Kidney (tissue), 11 donors: ENCODE data around the gene UBE2L3. TPM values are rescaled to one million over a fixed set of nuclear protein-coding genes. Genes with fewer than 3 reads are reported as not detected.
"Not testable (repeated sequence)": the region's sequence is repeated elsewhere in the genome, so short reads cannot be mapped to it uniquely, and the experiment has no call there.

ENCODE experiments used
- DNase-seq, 5 donors: peaks; one replicate each; pipeline ENCODE4 v3.0.0-alpha.2; 2013 to 2020
- FAIRE-seq: peaks from 2 replicates; lab custom pipeline; 2012; peaks lifted over from hg19 to GRCh38; lab: Jason Lieb, UNC
- H3K27ac ChIP-seq, 2 donors: one replicate each; pipeline ENCODE4 v1.7.0; 2013; ENCODE audit warnings: low read depth in 2 of 2, low read length in 2 of 2, inconsistent platforms in 1 of 2
- H3K27me3 ChIP-seq: one replicate; pipeline ENCODE4 v1.7.1; 2013; ENCODE audit warnings: low read length, inconsistent platforms; ENCODE audit not compliant: control insufficient read depth, insufficient read depth
- H3K36me3 ChIP-seq, 3 donors: one replicate each; pipeline versions ENCODE4 v1.7.0 to v1.7.1; 2013; ENCODE audit warnings: low read length in 3 of 3, control low read depth in 1 of 3, inconsistent platforms in 1 of 3; ENCODE audit not compliant: insufficient read depth in 3 of 3, control insufficient read depth in 2 of 3
- H3K4me1 ChIP-seq, 3 donors: one replicate each; pipeline versions ENCODE4 v1.7.0 to v1.7.1; 2013; ENCODE audit warnings: low read length in 3 of 3, inconsistent platforms in 1 of 3, low read depth in 1 of 3; ENCODE audit not compliant: control insufficient read depth in 2 of 3, insufficient read depth in 2 of 3
- H3K4me3 ChIP-seq, 3 donors: one replicate each; pipeline versions ENCODE4 v1.7.0 to v1.8.1; 2013; ENCODE audit warnings: low read length in 3 of 3, control low read depth in 1 of 3, inconsistent platforms in 1 of 3
- H3K9ac ChIP-seq, 3 donors: one replicate each; pipeline versions ENCODE4 v1.7.0 to v1.7.1; 2013; ENCODE audit warnings: low read length in 3 of 3, control low read depth in 1 of 3, inconsistent platforms in 1 of 3
- H3K9me3 ChIP-seq, 3 donors: one replicate each; pipeline versions ENCODE4 v1.7.0 to v1.7.1; 2013; ENCODE audit warnings: low read length in 3 of 3, control low read depth in 1 of 3, inconsistent platforms in 1 of 3; ENCODE audit not compliant: control insufficient read depth in 2 of 3, insufficient read depth in 1 of 3
- intact Hi-C: fragments of 100-400 bp; cut with DNase I; formaldehyde crosslinking; loops from one replicate; pipeline ENCODE4 v1.11.1; 2022
- polyA plus RNA-seq: library from polyadenylated mRNA; stranded (reverse); fragments of 350-450 nt; fragmentation: Illumina TruSeq; extraction: RNeasy Lipid Tissue Mini Kit (QIAGEN cat#74804); gene quantifications from one replicate; pipeline ENCODE4 v1.2.3, GENCODE V29; 2014; ENCODE audit warnings: low read depth, low replicate concordance; ENCODE audit not compliant: insufficient read depth
- total RNA-seq: library from RNA; stranded (reverse); fragmentation: NEBNext Ultra II Directional; extraction: Animal tissue kit (Norgen Biotek cat#: 25700); gene quantifications from one replicate; pipeline ENCODE4 v1.2.1, GENCODE V29; 2021
- donor health status: control.
- donor health status: control.
- donor health status: DM: yes; HTN: yes; CAD: no.
- donor health status: Normal renal cell carcinoma (clear cell type).

UBE2L3 gene
- total and polyA plus RNA-seq, 2 donors from 2014 or later, result 45.8 to 70.0 TPM

GRCh38 chr22:21544432-21545322 lies 22.8 kb upstream of the UBE2L3 start:
- H3K27ac ChIP-seq, H3K36me3 ChIP-seq, H3K4me1 ChIP-seq, H3K9me3 ChIP-seq, H3K4me3 ChIP-seq, H3K27me3 ChIP-seq, H3K9ac ChIP-seq, intact Hi-C loops, DNase-seq, FAIRE-seq: not testable (repeated sequence)

- DNase-seq, intact Hi-C loops, FAIRE-seq: not testable (repeated sequence)
These were observed 18.0 kb upstream of the UBE2L3 start for GRCh38 chr22:21549558-21549957.

DNA sequence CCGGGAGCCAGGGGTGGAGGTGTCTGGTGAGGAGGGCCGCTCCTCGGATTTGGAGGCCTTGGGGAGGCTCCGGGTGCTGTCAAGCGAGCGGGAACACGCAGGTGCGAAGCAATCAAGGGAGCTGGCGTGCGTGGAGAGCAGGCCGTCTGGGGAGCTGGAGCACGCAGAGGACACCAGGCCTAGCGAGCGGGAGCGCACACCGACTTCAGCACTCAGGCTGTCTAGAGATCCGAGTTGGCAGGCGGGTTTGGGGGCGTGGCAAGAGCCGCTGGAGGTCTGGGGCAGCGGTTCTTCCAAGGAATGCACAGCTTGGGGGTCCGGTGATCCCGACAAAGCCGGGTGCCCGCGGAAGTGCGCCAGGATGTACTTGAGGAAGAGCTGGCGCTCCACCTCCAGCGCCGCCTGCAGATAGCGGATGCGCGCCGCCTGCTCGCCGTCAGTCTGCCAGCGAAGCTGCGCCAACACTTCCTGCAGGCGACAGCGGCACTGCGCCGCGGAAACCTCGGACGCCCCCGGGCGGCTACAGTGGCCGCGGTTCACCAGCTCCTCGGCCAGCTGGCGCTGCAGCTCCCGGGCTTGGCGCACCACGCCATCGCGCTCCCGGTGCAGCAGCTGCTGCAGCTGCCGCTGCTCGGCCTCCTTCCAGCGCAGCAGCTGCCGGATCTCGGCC lies 17.4 kb upstream of the UBE2L3 start:
- intact Hi-C loops, H3K4me1 ChIP-seq, H3K9me3 ChIP-seq, DNase-seq, H3K36me3 ChIP-seq, H3K9ac ChIP-seq, H3K27ac ChIP-seq, H3K27me3 ChIP-seq, H3K4me3 ChIP-seq, FAIRE-seq: not testable (repeated sequence)

More at GRCh38 chr22:21549558-21549957, 18.0 kb upstream of the UBE2L3 start:
- H3K9me3 ChIP-seq, H3K36me3 ChIP-seq, H3K27me3 ChIP-seq, H3K27ac ChIP-seq, H3K4me3 ChIP-seq, H3K4me1 ChIP-seq, H3K9ac ChIP-seq: not testable (repeated sequence)

DNA sequence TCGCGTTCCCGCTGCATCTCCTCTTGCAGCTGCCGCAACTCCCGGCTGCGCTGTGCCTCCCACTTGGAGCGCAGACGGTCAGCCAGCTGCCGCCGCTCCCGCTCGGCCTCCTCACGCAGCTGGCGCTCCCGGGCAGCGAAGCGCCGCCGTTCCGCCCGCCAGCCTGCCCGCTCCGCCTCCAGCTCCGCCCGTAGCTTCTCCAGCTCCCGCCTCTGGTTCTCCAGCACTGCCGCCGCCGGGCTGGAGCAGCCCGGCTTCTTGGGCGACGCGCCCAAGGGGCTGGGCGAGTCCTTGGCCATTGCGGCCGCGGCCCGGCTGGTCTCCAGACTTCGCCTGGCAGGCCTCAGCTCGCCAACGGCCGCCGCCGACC lies 16.9 kb upstream of the UBE2L3 start:
- H3K4me1 ChIP-seq, H3K4me3 ChIP-seq, intact Hi-C loops, FAIRE-seq, H3K9me3 ChIP-seq, H3K27ac ChIP-seq, DNase-seq, H3K9ac ChIP-seq, H3K27me3 ChIP-seq, H3K36me3 ChIP-seq: not testable (repeated sequence)

DNA sequence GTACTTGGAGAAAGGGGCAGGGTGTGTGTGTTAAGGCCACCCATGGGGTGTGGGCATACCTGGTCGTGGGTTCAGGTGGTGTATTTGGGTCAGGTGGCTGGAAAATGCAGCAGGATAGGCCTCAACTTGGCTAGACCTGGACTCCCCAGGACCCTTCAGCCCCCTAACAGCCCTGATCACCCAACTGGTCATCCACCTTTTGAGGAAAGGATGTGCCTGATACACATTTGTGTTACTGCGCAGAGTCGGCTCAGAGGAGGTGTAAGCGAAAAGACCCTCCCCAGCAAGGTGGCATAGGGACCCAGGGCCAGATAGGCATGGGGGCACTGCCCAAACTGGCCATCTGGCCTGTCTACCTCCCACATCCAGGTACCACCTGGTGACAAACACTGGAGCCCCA lies 16.2 kb upstream of the UBE2L3 start, which contains the start of gene RIMBP3C:
Gene RIMBP3C (minus strand): TSS at position 101 of the 400 bp plus-strand sequence. CDS start 485 bp downstream, outside the sequence.
- H3K4me1 ChIP-seq, H3K9me3 ChIP-seq, H3K27ac ChIP-seq, H3K4me3 ChIP-seq, H3K36me3 ChIP-seq, intact Hi-C loops, H3K27me3 ChIP-seq, H3K9ac ChIP-seq, DNase-seq, FAIRE-seq: not testable (repeated sequence)

GRCh38 chr22:21559345-21560125 lies 8.0 kb upstream of the UBE2L3 start:
- DNase-seq, intact Hi-C loops: not testable (repeated sequence)

DNA sequence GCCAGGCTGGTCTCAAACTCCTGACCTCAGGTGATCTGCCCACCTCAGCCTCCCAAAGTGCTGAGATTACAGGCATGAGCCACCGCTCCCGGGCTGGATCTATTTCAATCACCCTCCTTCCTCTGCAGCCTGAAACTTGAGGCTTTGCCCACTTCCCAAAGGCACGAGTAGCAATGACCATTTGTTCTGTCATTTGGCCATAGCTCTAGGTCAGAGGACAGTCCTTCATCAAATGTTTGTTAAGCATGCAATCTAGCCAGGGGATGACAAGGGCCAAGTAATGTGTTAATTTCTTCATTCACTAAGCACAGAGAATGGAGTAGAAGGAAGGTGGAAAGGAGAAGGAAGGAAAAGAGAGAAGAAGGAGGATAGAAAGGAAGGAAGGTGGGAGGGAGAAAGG lies 6.9 kb upstream of the UBE2L3 start:
- intact Hi-C loops, H3K4me1 ChIP-seq, H3K9me3 ChIP-seq: not testable (repeated sequence)

More at GRCh38 chr22:21559345-21560125, 8.0 kb upstream of the UBE2L3 start:
- not testable (repeated sequence) for H3K27me3 ChIP-seq, H3K9me3 ChIP-seq, H3K4me3 ChIP-seq, H3K27ac ChIP-seq, FAIRE-seq, H3K4me1 ChIP-seq, H3K9ac ChIP-seq, H3K36me3 ChIP-seq

More for the DNA sequence above, 6.9 kb upstream of the UBE2L3 start:
- H3K9ac ChIP-seq, FAIRE-seq, H3K27ac ChIP-seq, H3K4me3 ChIP-seq, H3K27me3 ChIP-seq, H3K36me3 ChIP-seq, DNase-seq: not testable (repeated sequence)
